OCI-LY1 (cell line): Measurements from ENCODE around the gene ZSCAN9.

ENCODE experiments used
- H2AFZ ChIP-seq: fragments of 200-600 bp; sonication (generic), shearing (Covaris generic); 2 replicates; pipeline ENCODE4 v1.6.0; 2014; ENCODE audit warnings: antibody characterized with exemption, mild to moderate bottlenecking, low read length
- H3F3A ChIP-seq: fragments of 200-600 bp; sonication (generic), shearing (Covaris generic); 2 replicates; pipeline ENCODE4 v1.6.0; 2014; ENCODE audit warnings: mild to moderate bottlenecking, antibody characterized with exemption, low read length, moderate library complexity; ENCODE audit not compliant: insufficient read depth
- H3K27ac ChIP-seq: fragments of 200-600 bp; sonication (generic); 2 replicates; pipeline ENCODE4 v1.5.1; 2014; ENCODE audit warnings: low read length, mixed run types, mild to moderate bottlenecking, low read depth; ENCODE audit not compliant: poor library complexity, severe bottlenecking
- H3K27me3 ChIP-seq: fragments of 200-600 bp; sonication (generic); 2 replicates; pipeline ENCODE4 v1.6.0; 2014; ENCODE audit warnings: antibody characterized with exemption, mild to moderate bottlenecking, low read length, moderate library complexity; ENCODE audit not compliant: insufficient read depth
- H3K36me3 ChIP-seq: fragments of 200-600 bp; sonication (generic); 2 replicates; pipeline ENCODE4 v1.6.1; 2014; ENCODE audit warnings: mild to moderate bottlenecking, antibody characterized with exemption, low read length, moderate library complexity, mixed read lengths; ENCODE audit not compliant: insufficient read depth
- H3K4me1 ChIP-seq: fragments of 200-600 bp; sonication (generic); 2 replicates; pipeline ENCODE4 v1.5.1; 2014; ENCODE audit warnings: mild to moderate bottlenecking, low read length, moderate library complexity; ENCODE audit not compliant: insufficient read depth, severe bottlenecking
- H3K4me2 ChIP-seq: fragments of 200-600 bp; sonication (generic), shearing (Covaris generic); 2 replicates; pipeline ENCODE4 v1.6.1; 2014; ENCODE audit warnings: low read length
- H3K4me3 ChIP-seq: fragments of 200-600 bp; sonication (generic); 2 replicates; pipeline ENCODE4 v1.5.1; 2014; ENCODE audit warnings: low read length, low read depth, mild to moderate bottlenecking, mixed read lengths; ENCODE audit not compliant: poor library complexity, severe bottlenecking
- H3K79me2 ChIP-seq: fragments of 200-600 bp; shearing (Covaris generic); 2 replicates; pipeline ENCODE4 v1.6.1; 2016; ENCODE audit warnings: mixed run types, low read length, mixed read lengths; ENCODE audit not compliant: insufficient read depth
- H3K9ac ChIP-seq: fragments of 200-600 bp; sonication (generic), shearing (Covaris generic); 2 replicates; pipeline ENCODE4 v1.6.1; 2014; ENCODE audit warnings: mild to moderate bottlenecking, low read length, mixed read lengths
- H3K9me2 ChIP-seq: fragments of 200-600 bp; sonication (generic), shearing (Covaris generic); 2 replicates; pipeline ENCODE4 v1.6.1; 2014; ENCODE audit warnings: low read depth, mild to moderate bottlenecking, low read length, mixed read lengths
- H3K9me3 ChIP-seq: fragments of 200-600 bp; shearing (Covaris generic); 2 replicates; pipeline ENCODE4 v1.6.1; 2014; ENCODE audit warnings: low read length, mixed read lengths
- H4K20me1 ChIP-seq: fragments of 200-600 bp; sonication (generic), shearing (Covaris generic); 2 replicates; pipeline ENCODE4 v1.6.0; 2016; ENCODE audit warnings: mild to moderate bottlenecking, low read length; ENCODE audit not compliant: insufficient read depth
- EZH2 ChIP-seq: fragments of 200-600 bp; sonication (generic), shearing (Covaris generic); IDR thresholded peaks from 2 replicates; pipeline ENCODE4 v1.8.0; 2017; ENCODE audit warnings: borderline replicate concordance, mixed run types, mild to moderate bottlenecking, antibody characterized with exemption, low read length, moderate library complexity, mixed read lengths
- TF ChIP-seq, protein P1 (sequence below): fragments of 200-600 bp; sonication (generic), shearing (Covaris generic); IDR thresholded peaks from 2 replicates; pipeline ENCODE4 v1.5.1; 2017; ENCODE audit warnings: mild to moderate bottlenecking, antibody characterized with exemption, low read length, moderate library complexity, mixed read lengths

Gene ZSCAN9

GRCh38 chr6:28205879-28206278 is 19.2 kb upstream of the ZSCAN9 start:
- no peak for TF ChIP-seq EZH2
- TF ChIP-seq, protein P1, sequence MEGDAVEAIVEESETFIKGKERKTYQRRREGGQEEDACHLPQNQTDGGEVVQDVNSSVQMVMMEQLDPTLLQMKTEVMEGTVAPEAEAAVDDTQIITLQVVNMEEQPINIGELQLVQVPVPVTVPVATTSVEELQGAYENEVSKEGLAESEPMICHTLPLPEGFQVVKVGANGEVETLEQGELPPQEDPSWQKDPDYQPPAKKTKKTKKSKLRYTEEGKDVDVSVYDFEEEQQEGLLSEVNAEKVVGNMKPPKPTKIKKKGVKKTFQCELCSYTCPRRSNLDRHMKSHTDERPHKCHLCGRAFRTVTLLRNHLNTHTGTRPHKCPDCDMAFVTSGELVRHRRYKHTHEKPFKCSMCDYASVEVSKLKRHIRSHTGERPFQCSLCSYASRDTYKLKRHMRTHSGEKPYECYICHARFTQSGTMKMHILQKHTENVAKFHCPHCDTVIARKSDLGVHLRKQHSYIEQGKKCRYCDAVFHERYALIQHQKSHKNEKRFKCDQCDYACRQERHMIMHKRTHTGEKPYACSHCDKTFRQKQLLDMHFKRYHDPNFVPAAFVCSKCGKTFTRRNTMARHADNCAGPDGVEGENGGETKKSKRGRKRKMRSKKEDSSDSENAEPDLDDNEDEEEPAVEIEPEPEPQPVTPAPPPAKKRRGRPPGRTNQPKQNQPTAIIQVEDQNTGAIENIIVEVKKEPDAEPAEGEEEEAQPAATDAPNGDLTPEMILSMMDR: no peak
- Histone ChIP-seq H3K4me1 (no peaks in the 10 kb centered on the region), H3K27ac (no peak overlapping the region), H2AFZ (no peak overlapping the region), H3K4me3 (no peak overlapping the region), H3K27me3 (peaks cover 11% of the 10 kb centered on the region; the same call in 1 of the 2 replicates), H4K20me1 (no peaks in the 10 kb centered on the region), H3K79me2 (no peaks in the 10 kb centered on the region), H3K36me3 (no peaks in the 10 kb centered on the region; the same call in 1 of the 2 replicates), H3K9me2 (no peaks in the 10 kb centered on the region), H3K9me3 (no peaks in the 10 kb centered on the region), H3F3A (no peaks in the 10 kb centered on the region), H3K9ac (no peak overlapping the region), H3K4me2 (no peak overlapping the region)

DNA sequence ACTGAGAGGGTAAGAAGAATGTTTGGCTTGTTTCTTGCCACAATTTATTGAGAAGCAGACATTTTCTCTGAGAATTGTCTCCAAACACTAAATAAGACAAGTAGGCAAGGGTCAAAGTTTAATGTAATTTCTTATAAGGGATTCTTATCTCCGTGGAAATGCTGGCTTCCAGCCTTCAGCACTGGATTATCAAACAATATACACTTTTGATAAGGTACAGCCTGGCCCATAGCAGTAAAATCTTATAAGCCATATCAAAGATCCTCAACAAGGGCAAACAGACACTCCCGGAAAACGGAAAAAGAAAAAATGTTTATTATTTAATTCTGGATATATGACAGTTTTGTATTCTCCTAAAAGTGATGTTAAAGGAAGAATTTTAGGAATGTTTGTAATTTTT is 18.5 kb upstream of the ZSCAN9 start:
- Histone ChIP-seq H3K27me3 (peaks cover 11% of the 10 kb centered on the region; the same call in 1 of the 2 replicates), H3K4me2 (no peak overlapping the region), H2AFZ (no peak overlapping the region)

DNA sequence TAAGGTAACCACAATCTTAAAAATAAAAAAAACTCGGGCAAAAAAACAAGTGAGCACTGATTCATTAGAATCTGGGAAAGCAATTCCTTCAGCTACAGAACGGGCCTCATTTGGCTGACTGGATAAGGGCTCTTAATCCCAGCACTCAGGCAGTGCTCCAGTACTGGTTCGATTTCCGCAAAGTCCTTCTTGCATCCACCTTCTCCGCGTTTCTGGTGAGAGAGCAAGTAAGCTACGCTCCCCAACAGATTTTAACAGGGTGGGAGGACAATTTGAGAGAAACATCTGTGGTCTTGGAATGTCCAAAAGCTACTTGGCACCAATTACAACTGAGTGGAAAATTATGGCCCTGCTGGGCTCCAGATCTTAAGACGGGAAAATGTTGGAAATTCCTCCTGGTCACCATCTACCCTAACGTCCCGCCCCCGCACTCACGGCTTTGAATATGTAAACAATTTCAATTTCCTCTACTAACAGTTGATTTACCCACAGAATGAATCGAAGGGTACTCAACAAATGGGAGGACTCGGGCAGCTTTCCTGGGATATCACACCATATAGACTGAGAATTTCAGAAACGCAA is 18.1 kb upstream of the ZSCAN9 start:
- Histone ChIP-seq H3F3A (no peaks in the 10 kb centered on the region), H3K4me3 (no peak overlapping the region), H3K9me2 (no peaks in the 10 kb centered on the region), H3K4me1 (peaks cover 7% of the 10 kb centered on the region), H3K9me3 (no peaks in the 10 kb centered on the region), H3K79me2 (no peaks in the 10 kb centered on the region), H3K27me3 (peaks cover 11% of the 10 kb centered on the region; the same call in 1 of the 2 replicates), H3K4me2 (no peak overlapping the region), H4K20me1 (no peaks in the 10 kb centered on the region), H3K36me3 (no peaks in the 10 kb centered on the region; the same call in 1 of the 2 replicates), H3K9ac (no peak overlapping the region), H2AFZ (no peak overlapping the region), H3K27ac (no peak overlapping the region)
- TF ChIP-seq, protein P1: no peak
- TF ChIP-seq EZH2: no peak

More for the DNA sequence above, 18.5 kb upstream of the ZSCAN9 start:
- Histone ChIP-seq H3F3A (no peaks in the 10 kb centered on the region), H3K4me1 (peaks cover 2% of the 10 kb centered on the region), H3K79me2 (no peaks in the 10 kb centered on the region), H3K27ac (no peak overlapping the region), H3K9me3 (no peaks in the 10 kb centered on the region), H3K9me2 (no peaks in the 10 kb centered on the region), H4K20me1 (no peaks in the 10 kb centered on the region), H3K36me3 (no peaks in the 10 kb centered on the region; the same call in 1 of the 2 replicates), H3K9ac (no peak overlapping the region), H3K4me3 (no peak overlapping the region)
- TF ChIP-seq, protein P1: no peak
- no peak for TF ChIP-seq EZH2
